CD4-positive, alpha-beta T cell (primary cell): ENCODE data around the gene SMC1A. TPM values are rescaled to one million over a fixed set of nuclear protein-coding genes. Genes with fewer than 3 reads are reported as not detected.

Experiments used
- ATAC-seq: fragments of 200-7000 bp; cut with Tn5 transposase; one replicate; pipeline ENCODE4 v1.10.0; 2022; ENCODE audit warnings: mild to moderate bottlenecking; ENCODE audit not compliant: poor library complexity
- CTCF ChIA-PET: fragments of 350-600 bp; sonication (Branson Sonifier 250); formaldehyde crosslinking; loops from one replicate; lab custom pipeline; 2021; ENCODE audit warnings: antibody characterized with exemption, inconsistent platforms; lab: Charles Lee
- POLR2A ChIA-PET: fragments of 350-600 bp; sonication (Branson Sonifier 250); formaldehyde crosslinking; loops from one replicate; lab custom pipeline; 2021; ENCODE audit warnings: antibody characterized with exemption, inconsistent platforms; lab: Charles Lee
- DNase-seq, 14 experiments: peaks; one replicate each; pipeline ENCODE4 v3.0.0-alpha.2; 2013 to 2020; ENCODE audit warnings: mixed read lengths in 2 of 14
- H3K27ac ChIP-seq, 2 donors: one replicate each; pipeline versions ENCODE4 v1.5.1 to v1.7.0; 2013; ENCODE audit warnings: low read length in 2 of 2, low read depth in 1 of 2, mild to moderate bottlenecking in 1 of 2
- H3K27me3 ChIP-seq, 2 experiments: 1 replicate in 1 of 2; 2 replicates in 1 of 2; pipeline versions ENCODE4 v1.6.1 to v1.7.0; 2013; ENCODE audit warnings: low read length in 2 of 2, control low read depth in 1 of 2, mild to moderate bottlenecking in 1 of 2, moderate library complexity in 1 of 2; ENCODE audit not compliant: insufficient read depth in 2 of 2, control insufficient read depth in 1 of 2
- H3K36me3 ChIP-seq: one replicate; pipeline ENCODE4 v1.6.1; 2013; ENCODE audit warnings: low read length, control low read depth; ENCODE audit not compliant: insufficient read depth
- H3K4me1 ChIP-seq: one replicate; pipeline ENCODE4 v1.6.1; 2013; ENCODE audit warnings: low read length, control low read depth; ENCODE audit not compliant: insufficient read depth
- H3K4me3 ChIP-seq: one replicate; pipeline ENCODE4 v1.5.1; 2013; ENCODE audit warnings: mild to moderate bottlenecking, low read length, moderate library complexity
- H3K9me3 ChIP-seq, 2 experiments: 1 replicate in 1 of 2; 2 replicates in 1 of 2; pipeline versions ENCODE4 v1.6.1 to v1.7.0; 2013; ENCODE audit warnings: low read length in 2 of 2, mild to moderate bottlenecking in 2 of 2, control low read depth in 1 of 2, moderate library complexity in 1 of 2; ENCODE audit not compliant: control insufficient read depth in 1 of 2, insufficient read depth in 1 of 2
- H3K27ac Mint-ChIP-seq: one replicate; pipeline ENCODE4 v1.8.0; 2020; ENCODE audit warnings: mixed read lengths
- H3K27me3 Mint-ChIP-seq: one replicate; pipeline ENCODE4 v1.8.0; 2021; ENCODE audit warnings: mixed read lengths
- H3K36me3 Mint-ChIP-seq: one replicate; pipeline ENCODE4 v1.8.0; 2021; ENCODE audit warnings: low read depth, mixed read lengths
- H3K4me1 Mint-ChIP-seq: one replicate; pipeline ENCODE4 v1.8.0; 2021; ENCODE audit warnings: low read depth, mixed read lengths
- H3K4me3 Mint-ChIP-seq: one replicate; pipeline ENCODE4 v1.8.0; 2020; ENCODE audit warnings: mild to moderate bottlenecking, mixed read lengths
- H3K9me3 Mint-ChIP-seq: one replicate; pipeline ENCODE4 v1.8.0; 2020; ENCODE audit warnings: mixed read lengths
- CTCF ChIP-seq: fragments of 200-600 bp; IDR thresholded peaks from one replicate; pipeline ENCODE4 v1.8.0; 2022; ENCODE audit warnings: antibody characterized with exemption, mild to moderate bottlenecking
- intact Hi-C, 2 experiments: fragments of 100-400 bp; cut with DNase I in 1 of 2; cut with micrococcal nuclease in 1 of 2; formaldehyde crosslinking; loops; one replicate each; pipeline versions ENCODE4 v1.15.1 to v1.9.0; 2023 to 2025; cut with DNase I, micrococcal nuclease
- microRNA-seq: library from miRNA; unstranded; fragments of <30 nt; microRNA quantifications from one replicate; pipeline ENCODE4 v1.2.0, GENCODE V29; 2021; ENCODE audit warnings: borderline microRNAs expressed, borderline replicate concordance
- total RNA-seq, 174 experiments: library from RNA in 2 of 174; stranded (reverse) in 2 of 174; gene quantifications; one replicate each; pipeline ENCODE4 v1.2.3 and lab custom pipeline; 2021 to 2026

Gene SMC1A
- total RNA-seq, 2 experiments from 2014 or later, result 25.5 to 28.6 TPM

DNA sequence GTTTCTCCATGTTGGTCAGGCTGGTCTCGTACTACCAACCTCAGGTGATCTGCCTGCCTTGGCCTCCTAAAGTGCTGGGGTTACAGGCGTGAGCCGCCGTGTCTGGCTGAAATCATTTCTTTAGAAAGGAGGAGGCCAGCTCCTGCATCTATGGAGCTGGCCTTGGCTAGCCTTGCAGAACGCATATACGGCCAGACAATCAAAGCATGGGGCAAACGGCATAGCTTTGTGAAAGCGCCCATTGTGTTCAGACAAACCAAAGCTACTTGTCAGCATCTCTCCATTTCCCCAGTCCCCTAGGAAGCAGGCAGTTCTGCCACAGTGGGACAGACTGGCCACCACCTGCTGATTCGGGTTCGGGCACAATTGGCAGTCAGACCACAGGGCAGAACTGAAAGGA is 92.1 kb downstream of the SMC1A start:
- ATAC-seq (no peak), DNase-seq (no peak)
- no peak overlapping the region for H3K4me3 Mint-ChIP-seq
- no peaks in the 10 kb centered on the region for H3K36me3 Mint-ChIP-seq
- no peak overlapping the region for H3K27ac ChIP-seq
- H3K4me1 Mint-ChIP-seq, result no peaks in the 10 kb centered on the region
- no peaks in the 10 kb centered on the region for H3K4me1 ChIP-seq
- ChIA-PET CTCF (interaction anchor here (1.5 kb wide), 1 partner anchor 17 kb away, joined by 5 read pairs; no protein-coding TSS in a partner anchor), POLR2A (no interaction called here)
- H3K27ac Mint-ChIP-seq, result no peak overlapping the region
- H3K4me3 ChIP-seq, result no peak overlapping the region
- no peaks in the 10 kb centered on the region for H3K9me3 ChIP-seq
- intact Hi-C loops, result no loop called here
- no peak for TF ChIP-seq CTCF
- no peaks in the 10 kb centered on the region for H3K36me3 ChIP-seq
- H3K9me3 Mint-ChIP-seq, result no peaks in the 10 kb centered on the region
- peaks cover 48% of the 10 kb centered on the region for H3K27me3 Mint-ChIP-seq
- peaks cover 0 to 13% of the 10 kb centered on the region in 2 experiments for H3K27me3 ChIP-seq

DNA sequence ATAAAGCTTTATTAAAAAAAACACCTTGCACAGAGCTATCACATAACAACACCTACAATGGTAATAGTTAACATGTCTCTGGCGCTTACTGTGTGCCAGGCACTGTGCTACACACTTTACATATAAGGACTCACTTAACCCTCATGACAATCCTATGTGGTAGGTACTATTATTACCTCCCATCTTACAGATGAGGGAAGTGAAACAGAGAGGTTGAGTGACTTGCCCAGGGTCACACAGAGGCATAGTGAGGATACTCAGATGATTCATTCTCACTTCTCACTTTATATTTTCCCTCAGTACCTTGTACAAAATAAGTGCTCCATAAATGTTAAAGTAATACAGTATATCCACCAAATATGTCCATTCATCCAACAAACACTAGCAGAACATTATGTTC is 97.7 kb downstream of the SMC1A start:
- H3K4me3 ChIP-seq, result no peak overlapping the region
- intact Hi-C loops, result no loop called here
- no peak for TF ChIP-seq CTCF
- ATAC-seq (no peak), DNase-seq (no peak)
- H3K4me1 ChIP-seq, result peaks cover 15% of the 10 kb centered on the region
- H3K27ac ChIP-seq, result no peak overlapping the region
- no peak overlapping the region for H3K27ac Mint-ChIP-seq
- no peaks in the 10 kb centered on the region for H3K9me3 Mint-ChIP-seq
- H3K9me3 ChIP-seq, result no peaks in the 10 kb centered on the region
- H3K4me3 Mint-ChIP-seq, result no peak overlapping the region
- no peaks in the 10 kb centered on the region for H3K36me3 Mint-ChIP-seq
- no peaks in the 10 kb centered on the region for H3K36me3 ChIP-seq
- CTCF ChIA-PET, result no interaction called here
- H3K27me3 ChIP-seq, result peaks cover 11 to 50% of the 10 kb centered on the region in 2 experiments
- POLR2A ChIA-PET, result no interaction called here
- H3K4me1 Mint-ChIP-seq, result peaks cover 6% of the 10 kb centered on the region
- H3K27me3 Mint-ChIP-seq, result peaks cover 56% of the 10 kb centered on the region

Small RNA genes lying within 50 kb of the gene (microRNA-seq; reads per million reads assigned to microRNA genes)
- not detected for gene MIR6857

Other genes starting within 250 kb of the SMC1A start
- gene KDM5C, start 197.4 kb downstream of the SMC1A start, total RNA-seq, result 100 to 1,000 TPM; 236 to 237 TPM
- gene IQSEC2, start 141.1 kb downstream of the SMC1A start, total RNA-seq, result 1 to 10 TPM in 1 of 2 experiments, under 1 TPM in 1; 0.85 to 2.2 TPM
- gene RIBC1, start 219 bp upstream of the SMC1A start, total RNA-seq, result 1 to 10 TPM; 2.5 to 2.6 TPM
- gene HSD17B10, start 11.7 kb upstream of the SMC1A start, total RNA-seq, result 10 to 100 TPM; 27.0 to 28.6 TPM